ENCODE data around the gene MCTP1. TPM values are rescaled to one million over a fixed set of nuclear protein-coding genes. Genes with fewer than 3 reads are reported as not detected.

Gene MCTP1
- total and polyA plus RNA-seq, 10 of the 15 experiments (the other 5 are each of a cell fraction or from before 2014, with no cell fraction given): 12.6 to 45.9 (median 18.8) TPM

DNA sequence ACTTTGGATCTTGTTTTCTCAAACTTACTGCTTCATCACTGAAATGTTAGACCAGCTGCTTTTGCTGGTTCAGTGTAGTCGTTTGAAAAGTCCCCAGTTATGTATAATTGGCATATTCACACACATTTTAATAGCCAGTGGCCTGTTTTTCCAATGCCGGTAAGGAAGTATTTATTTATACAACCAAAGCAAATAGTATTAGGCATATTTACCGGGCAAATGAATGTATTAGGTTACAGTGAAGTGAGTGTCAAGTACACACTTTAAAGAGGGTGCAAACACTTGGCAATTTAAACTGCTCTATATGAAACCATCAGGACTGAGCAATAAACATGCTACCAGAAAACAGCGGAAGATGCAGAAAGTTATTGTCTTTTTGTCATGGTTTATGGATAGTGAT lies 242.9 kb downstream of the MCTP1 start:
- FAIRE-seq (no peak), ATAC-seq (no peak), DNase-seq (ENCODE audit: low read depth, low spot score) (no peak)
- ChIA-PET RAD21 (ENCODE audit: unreplicated experiment) (interaction anchor here (1.2 to 3.6 kb wide), 4 partner anchors 12 to 30 kb away, joined by 4 to 18 read pairs (median 6); no protein-coding TSS in a partner anchor), CTCF (interaction anchor here (0.8 to 7.5 kb wide), 3 partner anchors 12 to 19 kb away, joined by 3 to 46 read pairs (median 5); no protein-coding TSS in a partner anchor), SMC1A (ENCODE audit: uncharacterized antibody, unreplicated experiment) (interaction anchor here (1.1 to 8.2 kb wide), 7 partner anchors 11 to 29 kb away, joined by 3 to 73 read pairs (median 12); no protein-coding TSS in a partner anchor), POLR2A (interaction anchor here (0.8 to 1.6 kb wide), 5 partner anchors 11 to 27 kb away, joined by 3 to 6 read pairs (median 4); no protein-coding TSS in a partner anchor)
- H4K20me1 ChIP-seq (ENCODE audit: control insufficient read depth, insufficient read depth): no peaks in the 10 kb centered on the region
- H3K9ac ChIP-seq (ENCODE audit: control insufficient read depth, insufficient read depth, low read length): no peak overlapping the region
- no TSS peak for BruUV-seq (replicated peaks)
- no peak overlapping the region for H3K27ac ChIP-seq (ENCODE audit: control insufficient read depth, insufficient read depth)
- in situ Hi-C loops (cut with MboI) (no loop called here), intact Hi-C loops (cut with micrococcal nuclease; ENCODE audit: unreplicated experiment) (no loop called here)
- WGBS (ENCODE audit: insufficient coverage, insufficient replicate concordance, low lambda C conversion rate, missing lambda C conversion rate): 53% methylated on average over 4 of the region's 4 CpGs
- no peaks in the 10 kb centered on the region; the same call in 1 of the 2 replicates for H3K4me1 ChIP-seq (ENCODE audit: control insufficient read depth, insufficient read depth, low read length)
- no peak overlapping the region for H3K4me2 ChIP-seq (ENCODE audit: control insufficient read depth, insufficient read depth)
- peaks cover 7% of the 10 kb centered on the region for H3K79me2 ChIP-seq (ENCODE audit: control insufficient read depth, insufficient read depth, low read length)
- no peaks in the 10 kb centered on the region for H3K36me3 ChIP-seq (ENCODE audit: control insufficient read depth in 2 of 2, insufficient read depth in 2 of 2, low read length in 1 of 2)
- H3K27me3 ChIP-seq (replicated peaks in 1 of 2; ENCODE audit: control insufficient read depth in 2 of 2, insufficient read depth in 2 of 2, low read length in 1 of 2): no peaks in the 10 kb centered on the region
- no peak overlapping the region for H2AFZ ChIP-seq (ENCODE audit: control insufficient read depth, low read depth, low read length)
- no peak overlapping the region for H3K4me3 ChIP-seq
- peaks cover 6% of the 10 kb centered on the region for H3K9me3 ChIP-seq (replicated peaks; ENCODE audit: control insufficient read depth, insufficient read depth, low read length)
- TF ChIP-seq, protein P1, sequence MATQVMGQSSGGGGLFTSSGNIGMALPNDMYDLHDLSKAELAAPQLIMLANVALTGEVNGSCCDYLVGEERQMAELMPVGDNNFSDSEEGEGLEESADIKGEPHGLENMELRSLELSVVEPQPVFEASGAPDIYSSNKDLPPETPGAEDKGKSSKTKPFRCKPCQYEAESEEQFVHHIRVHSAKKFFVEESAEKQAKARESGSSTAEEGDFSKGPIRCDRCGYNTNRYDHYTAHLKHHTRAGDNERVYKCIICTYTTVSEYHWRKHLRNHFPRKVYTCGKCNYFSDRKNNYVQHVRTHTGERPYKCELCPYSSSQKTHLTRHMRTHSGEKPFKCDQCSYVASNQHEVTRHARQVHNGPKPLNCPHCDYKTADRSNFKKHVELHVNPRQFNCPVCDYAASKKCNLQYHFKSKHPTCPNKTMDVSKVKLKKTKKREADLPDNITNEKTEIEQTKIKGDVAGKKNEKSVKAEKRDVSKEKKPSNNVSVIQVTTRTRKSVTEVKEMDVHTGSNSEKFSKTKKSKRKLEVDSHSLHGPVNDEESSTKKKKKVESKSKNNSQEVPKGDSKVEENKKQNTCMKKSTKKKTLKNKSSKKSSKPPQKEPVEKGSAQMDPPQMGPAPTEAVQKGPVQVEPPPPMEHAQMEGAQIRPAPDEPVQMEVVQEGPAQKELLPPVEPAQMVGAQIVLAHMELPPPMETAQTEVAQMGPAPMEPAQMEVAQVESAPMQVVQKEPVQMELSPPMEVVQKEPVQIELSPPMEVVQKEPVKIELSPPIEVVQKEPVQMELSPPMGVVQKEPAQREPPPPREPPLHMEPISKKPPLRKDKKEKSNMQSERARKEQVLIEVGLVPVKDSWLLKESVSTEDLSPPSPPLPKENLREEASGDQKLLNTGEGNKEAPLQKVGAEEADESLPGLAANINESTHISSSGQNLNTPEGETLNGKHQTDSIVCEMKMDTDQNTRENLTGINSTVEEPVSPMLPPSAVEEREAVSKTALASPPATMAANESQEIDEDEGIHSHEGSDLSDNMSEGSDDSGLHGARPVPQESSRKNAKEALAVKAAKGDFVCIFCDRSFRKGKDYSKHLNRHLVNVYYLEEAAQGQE (IDR thresholded peaks at IDR 0.05; ENCODE audit: low read depth, low read length): no peak
- TF ChIP-seq ZNF274 (IDR thresholded peaks at IDR 0.05; ENCODE audit: insufficient read depth, insufficient read length) (no peak), RELB (IDR thresholded peaks at IDR 0.05; ENCODE audit: low read depth) (no peak), KLF5 (IDR thresholded peaks at IDR 0.05; ENCODE audit: partially characterized antibody) (no peak), STAT1 (conservative IDR thresholded peaks at IDR 0.05) (no peak), ZBTB4 (CRISPR knock-in tag; IDR thresholded peaks at IDR 0.05) (no peak), HDAC2 (IDR thresholded peaks at IDR 0.05) (no peak), HDGF (IDR thresholded peaks at IDR 0.05) (no peak), BCL3 (IDR thresholded peaks at IDR 0.05; ENCODE audit: borderline replicate concordance, insufficient read depth, low read depth, low read length, poor library complexity, severe bottlenecking) (no peak), PKNOX1 (IDR thresholded peaks at IDR 0.05) (no peak), TCF12 (IDR thresholded peaks at IDR 0.05; ENCODE audit: low read depth, low read length) (no peak)

Data from GM12878 (cell line).